T-helper 2 cell (primary cell): Measurements from ENCODE around the gene ARID5B.
A peak's percentile ranks its signal among the peaks of the same experiment; 100 is the strongest.
"Not testable (repeated sequence)": the region's sequence is repeated elsewhere in the genome, so short reads cannot be mapped to it uniquely, and the experiment has no call there.

ENCODE experiments used
- DNase-seq, 5 experiments: peaks; one replicate each; pipeline versions ENCODE4 v3.0.0 to v3.0.0-alpha.2; 2012 to 2022

ARID5B gene

DNA sequence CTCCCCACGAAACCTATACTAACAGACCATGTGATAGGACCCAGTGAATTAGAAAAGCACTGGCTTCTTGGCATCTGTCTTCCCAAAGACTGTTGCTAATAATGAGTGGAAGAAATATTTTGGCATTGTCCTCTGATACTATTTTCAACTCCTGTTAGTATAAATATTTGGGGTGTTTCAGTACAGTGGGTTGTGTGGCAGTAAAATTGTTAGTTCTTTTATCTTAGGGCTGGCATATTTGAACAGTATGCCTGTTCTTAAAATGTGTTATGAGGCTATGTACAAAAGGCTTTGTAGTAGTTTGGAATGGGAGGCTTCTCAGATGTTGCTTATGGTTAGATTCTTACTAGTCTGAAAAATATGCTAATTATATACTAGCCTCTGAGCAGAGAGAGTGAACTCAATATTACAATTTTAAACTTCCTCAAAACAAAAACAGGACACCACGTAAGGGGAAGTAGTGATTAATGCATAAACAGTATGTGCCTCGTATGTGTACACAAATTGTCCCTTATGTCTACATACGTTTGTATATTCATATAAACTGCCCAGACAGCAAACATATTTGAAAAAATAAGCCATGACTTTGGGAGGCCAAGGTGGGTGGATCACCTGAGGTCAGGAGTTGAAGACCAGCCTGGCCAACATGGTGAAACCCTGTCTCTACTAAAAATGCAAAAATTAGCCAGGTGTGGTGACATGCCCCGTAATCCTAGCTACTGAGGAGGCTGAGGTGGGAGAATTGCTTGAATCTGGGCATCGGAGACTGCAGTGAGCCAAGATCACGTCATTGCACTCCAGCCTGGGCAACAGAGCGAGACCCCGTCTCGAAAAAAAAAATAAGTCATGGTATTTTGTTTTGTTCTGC is 115.4 kb downstream of the ARID5B start:
- no peak for DNase-seq

DNA sequence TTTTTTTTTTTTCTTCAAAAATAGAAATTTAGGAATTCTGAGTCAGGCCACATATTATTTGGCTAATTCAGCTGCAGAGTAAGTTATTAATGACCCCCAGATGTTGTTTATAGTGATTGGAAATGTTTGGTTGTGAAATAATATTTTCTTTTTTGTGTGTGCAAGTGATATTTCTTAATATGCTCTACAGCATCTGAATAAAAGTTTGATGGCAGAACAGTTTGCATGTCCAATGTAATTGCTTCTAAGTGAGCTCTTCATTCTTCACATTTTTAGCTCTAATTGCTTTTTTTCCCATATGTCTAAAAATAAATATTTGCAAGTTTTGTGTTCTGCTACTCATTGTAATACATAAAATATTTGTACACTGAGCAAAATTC is 116.0 kb downstream of the ARID5B start:
- DNase-seq: no peak

DNA sequence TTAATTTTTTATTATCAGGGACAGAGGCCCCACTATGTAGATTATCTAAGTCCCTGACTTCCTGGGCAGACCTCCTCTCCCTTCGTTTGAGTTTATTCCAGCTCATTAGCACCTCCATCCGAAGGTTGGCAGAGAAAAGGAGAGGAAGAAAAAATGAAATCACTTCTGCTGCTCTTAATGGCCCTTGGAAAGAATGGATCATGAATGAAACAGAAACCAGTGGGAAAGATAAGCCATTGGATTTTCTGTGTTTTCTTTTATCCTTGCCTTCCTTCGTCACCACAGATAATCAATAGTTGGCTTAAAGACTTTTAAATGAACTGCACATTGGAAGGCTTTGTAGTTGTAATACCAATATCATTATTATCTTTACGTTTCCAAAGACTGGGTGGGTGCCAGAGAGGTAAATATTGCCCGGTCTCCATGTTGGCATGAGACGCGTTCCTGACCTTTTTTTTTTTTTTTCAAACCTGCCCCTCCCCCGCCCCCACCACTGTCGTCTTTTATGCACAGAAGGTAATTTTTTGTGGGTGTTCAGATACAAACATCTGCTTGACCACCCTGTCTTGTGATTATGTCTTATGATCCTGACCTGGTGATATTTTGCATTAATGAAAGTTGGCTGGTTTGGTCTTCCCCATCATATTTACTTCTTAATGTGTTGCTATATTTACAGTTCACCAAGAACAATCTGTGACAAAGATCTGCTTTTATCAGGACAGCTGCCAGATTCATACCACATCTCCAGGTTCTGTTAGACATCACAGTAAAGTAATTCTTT is 116.8 kb downstream of the ARID5B start:
- DNase-seq: peak in 1 of 5 experiments; percentile 75

DNA sequence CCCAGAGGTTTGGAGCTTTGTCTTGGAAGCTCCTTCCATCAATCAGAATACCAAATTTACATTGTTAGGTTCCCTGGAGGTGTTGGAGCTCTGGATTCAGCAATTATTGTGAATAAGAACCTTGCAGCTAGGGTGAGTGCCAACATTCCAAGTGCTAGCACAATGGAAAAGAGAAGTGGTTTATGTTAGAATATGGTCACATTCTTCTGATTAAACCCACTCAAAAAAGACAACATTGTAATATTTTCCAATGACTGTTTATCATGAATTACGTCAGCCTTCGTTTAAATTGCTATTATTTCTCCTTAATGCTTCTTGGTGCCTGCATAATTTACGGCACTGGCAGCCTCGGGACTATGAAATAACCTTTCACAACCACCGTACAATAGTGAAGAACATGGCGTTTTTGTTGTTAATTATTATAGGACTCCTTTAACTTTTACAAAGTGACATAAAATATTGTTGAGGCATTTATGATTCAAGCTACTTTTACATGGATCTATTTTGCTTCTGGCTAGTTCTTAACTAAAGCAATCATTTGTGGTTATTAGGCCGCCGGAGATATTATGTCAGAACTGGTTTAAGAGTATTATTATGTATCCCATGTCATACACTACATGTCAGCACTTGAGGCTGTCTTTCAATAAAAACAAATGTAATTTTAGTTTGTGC is 117.7 kb downstream of the ARID5B start:
- no peak for DNase-seq

DNA sequence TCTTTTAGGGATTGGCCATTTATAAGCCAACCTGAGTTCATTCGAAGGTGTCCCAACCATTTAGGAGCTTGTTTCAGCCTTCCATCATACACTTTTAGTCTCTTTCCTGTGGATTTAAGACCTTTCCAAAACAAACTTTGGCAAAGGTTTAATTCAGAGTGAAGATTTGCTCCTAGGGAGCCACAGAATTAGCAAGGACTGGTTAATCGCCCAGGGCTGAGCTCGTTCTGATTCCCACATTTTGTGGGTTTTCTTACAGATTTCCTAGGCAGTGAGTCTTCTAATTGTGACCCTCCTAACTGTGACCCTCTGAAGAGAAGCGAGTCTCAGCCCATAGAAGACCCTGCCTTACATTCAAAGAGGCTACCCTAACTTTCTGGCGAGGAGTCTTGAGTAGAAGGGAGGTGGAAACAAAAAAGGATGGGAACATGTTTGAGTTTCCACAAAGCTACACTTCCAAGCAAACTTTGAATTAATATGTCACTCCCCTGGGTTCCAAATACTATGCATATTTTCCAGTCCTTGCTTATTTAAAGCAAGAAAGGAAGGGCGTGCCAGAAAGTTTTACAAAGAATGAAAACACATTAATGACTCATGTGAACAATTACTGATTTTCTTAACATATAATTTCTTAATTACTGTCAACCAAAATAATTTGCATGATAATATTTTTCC is 118.3 kb downstream of the ARID5B start:
- no peak for DNase-seq

DNA sequence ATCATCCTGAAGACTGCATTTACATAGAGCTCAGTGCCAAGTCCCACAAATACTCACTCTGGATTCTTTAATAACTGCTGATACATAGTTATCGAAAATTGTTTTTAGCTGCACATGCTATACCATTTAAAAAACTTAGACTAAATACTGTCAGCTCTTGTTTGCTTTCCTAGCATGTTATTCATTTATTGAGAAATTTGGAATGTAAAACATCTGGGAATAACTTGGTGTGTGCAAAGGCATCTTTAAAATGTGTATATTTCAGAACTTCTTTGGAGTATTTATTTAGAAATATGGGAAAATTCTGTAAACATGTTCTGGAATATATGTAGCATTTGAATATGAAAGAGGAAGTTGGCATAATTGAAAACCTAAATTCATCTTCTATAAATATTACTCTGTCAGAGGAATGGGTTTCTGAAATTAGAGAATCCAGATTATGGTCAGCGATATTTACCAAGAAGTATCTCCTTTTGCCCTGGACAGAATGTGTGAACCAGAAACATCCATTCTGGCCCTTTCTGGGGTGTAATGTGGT is 119.7 kb downstream of the ARID5B start:
- no peak for DNase-seq

DNA sequence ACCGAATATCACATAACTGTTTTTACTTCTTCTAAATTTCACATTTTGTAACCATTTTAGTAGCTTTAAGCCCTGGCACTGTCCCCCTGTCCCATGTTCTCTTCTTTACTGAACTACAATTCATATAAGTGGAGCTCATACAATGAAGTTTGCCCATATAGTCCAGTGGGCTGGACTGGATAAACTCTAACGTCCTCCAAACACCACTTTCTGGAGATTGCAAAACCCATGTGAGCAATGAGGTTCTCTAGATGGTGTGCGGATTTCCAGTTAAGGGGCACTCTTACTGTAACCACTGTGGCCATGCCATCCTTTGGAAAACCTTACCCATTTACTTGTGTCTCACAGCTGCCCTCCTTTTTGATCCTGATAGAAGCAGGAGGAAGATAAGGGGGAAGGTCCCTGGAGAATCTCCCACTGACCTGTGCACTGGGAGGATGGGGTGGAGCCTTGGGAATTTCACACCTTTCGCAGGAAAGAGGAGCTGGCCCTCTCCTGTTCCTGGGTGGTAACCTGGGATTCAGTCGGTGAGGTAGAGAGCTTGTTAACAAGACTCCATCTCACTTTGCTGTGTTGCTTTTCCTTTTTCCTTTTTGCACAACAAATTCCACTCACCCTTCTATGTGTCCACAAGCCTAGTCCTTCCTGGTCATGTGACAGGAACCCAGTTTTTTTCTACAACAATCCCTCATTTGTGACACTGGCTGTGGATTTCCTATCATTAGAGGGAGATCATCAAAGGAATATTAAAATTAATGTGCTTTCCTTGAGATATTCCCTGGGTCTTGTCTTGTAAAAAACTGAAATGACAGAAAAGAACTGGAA is 120.7 kb downstream of the ARID5B start:
- DNase-seq: no peak

DNA sequence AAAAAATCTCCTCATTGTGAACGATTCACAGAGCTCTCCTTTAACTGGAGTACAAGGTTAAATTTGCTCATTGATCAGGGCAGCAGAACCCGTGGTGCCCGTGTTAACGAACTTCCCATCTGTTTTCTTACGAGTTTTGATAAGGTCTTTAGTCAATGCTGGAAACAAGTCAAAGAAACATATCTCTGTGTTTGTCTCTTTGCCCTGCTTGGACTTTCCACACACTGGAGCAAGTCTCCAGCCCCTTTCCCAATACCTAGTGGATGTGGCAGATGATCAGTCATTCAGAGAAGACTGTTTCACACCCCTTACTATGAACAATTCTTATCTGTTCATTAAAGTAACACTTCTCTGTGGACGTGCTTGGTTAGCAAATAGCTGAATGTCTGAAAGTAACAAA is 121.3 kb downstream of the ARID5B start:
- DNase-seq: peak in 1 of 5 experiments; percentile 80

DNA sequence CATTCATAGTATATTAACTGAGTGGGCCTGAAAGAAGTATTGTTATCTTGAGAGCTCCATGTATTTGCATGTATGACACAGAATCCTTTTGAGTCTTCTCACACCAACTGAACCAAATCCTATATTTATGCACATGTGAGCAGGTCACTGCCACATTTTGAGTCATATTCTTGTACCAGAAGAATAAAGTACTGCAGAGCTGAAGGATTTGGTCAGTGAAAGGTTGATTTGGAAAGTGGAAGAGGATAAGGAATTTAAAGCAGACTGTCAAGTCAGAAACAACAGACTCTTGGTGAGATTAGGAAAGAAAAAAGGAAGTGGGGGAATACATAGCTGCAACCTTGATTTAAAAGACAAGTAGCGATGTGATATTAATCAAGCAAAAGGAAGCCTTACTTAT is 121.8 kb downstream of the ARID5B start:
- peak in 1 of 5 experiments; percentile 46 for DNase-seq

DNA sequence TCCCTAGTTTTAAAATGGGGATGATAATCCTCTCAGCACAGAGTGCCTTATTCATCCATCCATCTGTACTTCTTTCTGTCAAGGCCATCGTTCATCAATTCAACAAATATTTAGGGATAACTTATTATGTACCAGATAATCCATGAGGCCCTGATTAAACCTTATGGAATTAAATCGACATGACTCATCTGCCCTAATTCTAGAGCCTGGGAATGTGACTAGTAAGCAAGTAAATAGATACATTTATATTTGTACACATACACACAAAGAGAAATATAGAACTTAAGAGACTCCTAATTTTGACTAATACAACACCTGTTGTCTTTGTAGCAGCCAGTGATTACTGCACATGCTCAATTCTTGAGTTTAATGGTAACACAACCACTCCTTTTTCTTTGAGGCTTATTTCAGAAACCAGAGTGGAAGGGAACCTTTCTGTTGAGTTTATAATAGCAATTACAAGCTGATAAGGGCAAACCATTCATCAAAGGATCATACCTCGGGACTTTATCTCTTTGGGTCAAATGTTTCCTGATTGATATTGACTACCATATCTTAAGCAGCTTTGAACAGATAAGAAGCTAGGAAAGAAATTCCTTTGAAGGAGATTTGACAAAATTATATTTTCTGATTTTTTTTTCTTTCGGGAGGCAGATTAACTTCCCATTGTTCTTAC is 122.7 kb downstream of the ARID5B start:
- no peak for DNase-seq

DNA sequence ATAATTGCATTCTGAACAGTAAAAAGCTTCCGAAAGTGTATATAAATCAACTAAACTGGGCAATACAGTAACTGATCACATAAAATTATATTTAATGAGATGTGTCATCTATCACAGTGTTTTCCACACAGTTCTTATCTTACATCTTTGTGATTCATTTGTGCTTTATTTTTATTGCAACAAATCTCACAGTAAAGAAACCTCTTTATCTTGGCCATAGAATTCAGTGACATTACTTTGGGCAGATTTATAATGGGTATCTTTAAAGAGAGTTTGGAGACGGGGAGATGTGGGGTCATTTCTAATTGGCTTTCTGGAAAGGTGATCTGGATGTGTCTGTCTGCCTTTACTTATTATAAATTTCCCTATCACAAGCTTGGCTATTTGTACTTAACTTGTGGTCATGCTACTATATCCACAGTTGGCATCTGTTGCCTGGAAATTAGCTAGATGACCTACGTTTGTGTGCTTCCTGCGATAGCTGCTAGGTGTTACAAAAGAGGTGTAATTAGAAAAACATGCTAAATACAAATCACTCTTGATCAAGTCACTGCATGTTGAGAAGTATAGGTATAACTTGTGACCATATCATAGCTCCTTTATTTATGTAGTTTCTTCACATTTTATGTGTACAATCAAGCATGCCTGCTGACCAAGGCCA is 123.8 kb downstream of the ARID5B start:
- no peak for DNase-seq

DNA sequence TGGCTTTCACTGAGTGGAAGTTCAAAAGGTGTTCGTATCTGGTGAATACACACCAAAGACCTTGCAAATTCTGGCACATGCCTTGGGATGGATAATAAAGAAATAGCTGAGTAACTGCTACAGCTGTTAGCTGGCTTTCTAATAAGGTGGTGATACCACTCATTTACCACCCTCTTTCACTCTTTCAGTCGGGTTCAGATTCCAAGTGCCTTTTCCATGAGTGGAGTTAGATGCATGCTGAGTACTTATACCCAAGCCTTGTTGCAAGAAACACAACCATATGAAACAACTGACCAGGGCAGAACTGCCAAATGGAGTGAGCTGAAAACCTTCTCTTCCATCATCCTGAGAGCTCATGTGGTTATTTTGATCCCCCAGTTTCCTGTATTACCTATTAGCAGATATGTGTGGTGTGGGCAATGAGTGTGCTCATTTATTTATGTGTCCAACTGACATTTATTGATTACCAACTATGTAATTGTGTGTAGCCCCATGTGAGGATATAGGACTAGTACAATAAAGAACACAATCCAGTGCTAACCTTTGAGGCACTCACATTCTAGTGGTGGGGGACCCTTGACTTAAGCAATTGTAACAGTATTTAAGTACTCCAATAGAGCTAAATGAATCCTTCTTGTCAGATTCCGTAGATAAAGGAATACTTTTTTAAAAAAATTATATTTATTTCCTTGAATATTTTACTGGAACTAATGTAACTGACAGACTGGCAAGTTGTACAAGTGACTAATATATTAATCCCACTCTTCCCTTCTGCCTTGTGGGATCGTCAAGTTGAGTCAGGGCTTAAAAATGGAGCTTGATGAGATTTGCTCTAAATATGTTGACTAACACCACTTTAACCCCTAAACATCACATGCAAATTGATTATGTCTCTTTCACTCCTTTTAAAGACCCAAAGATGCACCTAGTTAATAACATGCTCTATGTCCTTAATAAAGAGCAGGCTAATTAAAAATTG is 124.7 kb downstream of the ARID5B start:
- DNase-seq: no peak

DNA sequence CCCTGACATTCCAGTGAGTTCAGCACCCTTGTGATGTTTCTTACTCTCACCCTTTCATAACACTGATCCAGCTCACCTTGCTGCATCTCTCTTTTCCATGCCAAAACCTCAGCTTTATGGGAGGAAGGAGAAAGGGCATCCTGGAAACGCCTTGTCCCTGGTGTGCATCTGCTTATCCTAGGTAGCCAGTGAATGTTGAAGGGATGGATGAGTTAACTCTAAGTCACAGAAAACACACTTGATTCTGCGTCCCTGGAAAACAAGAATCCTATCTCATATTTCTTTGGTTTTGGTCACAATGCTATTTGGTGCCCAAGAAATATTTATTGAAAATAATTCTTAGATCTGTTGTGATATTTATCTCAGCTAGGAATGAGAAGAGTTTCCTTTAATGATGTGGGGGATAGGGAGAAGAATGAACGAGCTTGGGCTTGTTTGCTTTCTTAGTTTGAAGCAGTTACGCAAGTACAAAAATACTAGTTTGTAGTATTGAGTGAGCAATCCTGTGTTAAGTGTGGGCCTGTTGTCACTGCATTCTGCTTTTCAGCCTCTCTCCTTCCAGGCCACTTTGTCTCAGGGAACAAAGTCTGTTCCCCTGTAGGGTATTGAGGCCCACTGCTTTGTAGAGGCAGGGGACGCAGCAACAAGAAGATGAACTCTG is 126.5 kb downstream of the ARID5B start:
- no peak for DNase-seq

DNA sequence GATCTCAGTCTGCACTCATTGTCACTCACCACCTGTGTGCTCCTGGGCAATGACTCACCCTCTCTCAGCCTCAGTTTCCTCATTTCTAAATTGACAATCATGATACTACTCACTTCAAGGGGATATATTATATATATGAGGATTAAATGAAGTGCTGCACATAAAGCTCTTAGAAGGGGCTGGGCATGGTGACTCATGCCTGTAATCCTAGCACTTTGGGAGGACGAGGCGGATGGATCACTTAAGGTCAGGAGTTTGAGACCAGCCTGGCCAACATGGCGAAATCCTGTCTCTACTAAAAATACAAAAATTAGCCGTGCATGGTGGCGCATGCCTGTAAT is 127.0 kb downstream of the ARID5B start:
- not testable (repeated sequence) for DNase-seq

DNA sequence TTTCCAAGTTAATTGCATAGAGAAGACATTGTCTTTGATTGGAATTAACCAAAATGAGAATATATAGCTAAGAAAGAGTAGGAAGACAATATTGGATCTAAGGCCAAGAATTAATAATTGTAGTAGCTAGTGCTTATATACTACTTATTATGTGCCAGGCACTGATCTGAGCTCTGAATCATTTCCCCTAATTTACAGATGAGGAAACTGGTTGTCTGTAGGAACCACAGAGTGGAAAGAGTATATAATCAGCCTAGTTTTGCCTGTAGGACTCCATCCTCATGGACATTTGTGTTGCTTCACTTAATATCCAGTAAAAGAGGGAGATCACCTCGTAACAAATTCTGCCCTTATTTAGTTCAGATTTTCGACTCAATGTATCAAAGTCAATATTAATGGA is 127.9 kb downstream of the ARID5B start:
- DNase-seq: no peak

DNA sequence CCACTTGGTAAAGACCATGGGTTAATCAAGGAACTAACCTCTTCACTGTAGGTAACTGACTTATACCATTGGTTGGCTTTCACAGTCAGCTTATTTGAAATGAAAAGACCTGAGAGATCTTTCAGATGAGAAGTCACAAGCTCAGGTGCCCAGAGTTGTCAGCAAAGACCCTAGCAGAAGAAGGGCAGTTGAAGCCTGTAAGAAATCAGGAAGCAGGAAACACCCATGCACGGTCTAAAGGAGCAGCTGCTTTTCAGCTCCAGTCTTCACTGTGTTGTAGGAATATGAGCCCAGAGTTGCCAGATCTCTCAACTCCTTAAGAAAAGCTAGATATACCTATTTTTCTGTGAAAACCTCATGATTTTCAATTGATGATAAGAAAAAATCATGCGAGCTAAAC is 130.0 kb downstream of the ARID5B start:
- no peak for DNase-seq

DNA sequence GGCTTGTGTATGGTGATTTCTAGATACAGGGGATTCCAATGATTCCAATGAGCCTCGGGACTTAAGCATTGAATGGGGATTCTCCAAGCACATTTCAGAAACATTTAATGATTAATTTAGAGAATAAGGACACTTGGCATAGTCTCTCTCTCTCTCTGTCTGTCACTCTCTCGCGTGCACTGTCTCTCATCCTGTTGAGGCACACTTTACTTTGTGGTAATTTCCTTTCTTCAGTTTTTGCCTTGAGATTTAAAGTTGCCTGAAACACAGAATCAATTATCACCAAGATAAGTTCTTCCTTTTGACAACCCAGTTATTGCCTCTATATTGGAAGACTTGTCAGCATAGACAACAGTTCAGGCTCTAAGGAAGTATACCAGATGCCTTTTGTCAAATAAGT is 131.6 kb downstream of the ARID5B start:
- DNase-seq: peak in 1 of 5 experiments; percentile 66

DNA sequence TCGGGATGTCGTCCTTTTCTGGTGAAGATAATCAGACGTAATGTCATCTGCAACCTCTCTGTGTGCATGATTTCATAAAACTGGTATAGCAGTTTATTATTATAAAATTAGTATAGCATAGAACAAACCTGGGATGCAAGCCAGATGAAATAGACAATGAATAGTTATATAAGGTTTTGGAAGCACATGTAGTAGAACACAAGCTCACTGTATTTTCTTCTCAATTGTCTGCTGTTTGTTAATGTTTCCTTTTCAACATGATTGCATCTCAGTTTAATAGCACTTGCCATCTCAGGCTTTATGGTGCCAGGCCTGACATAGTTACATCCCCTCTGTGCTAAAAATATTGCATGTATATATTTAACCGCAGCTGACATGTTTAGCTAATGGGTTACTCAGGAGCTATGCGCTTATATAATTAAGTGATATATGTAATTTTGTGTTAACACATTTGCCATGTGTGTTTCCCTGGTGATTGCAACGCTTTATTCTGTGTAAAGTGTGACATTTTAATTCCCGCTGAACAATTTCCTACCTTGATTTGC is 132.7 kb downstream of the ARID5B start:
- DNase-seq: no peak
